CD4-positive, alpha-beta T cell treated with Interleukin-6 at 100 ng/mL for 8 hours (primary cell): Measurements from ENCODE around the gene CERK.
"Not testable (repeated sequence)": the region's sequence is repeated elsewhere in the genome, so short reads cannot be mapped to it uniquely, and the experiment has no call there.

Experiments
- DNase-seq: peaks from one replicate; pipeline ENCODE4 v3.0.0-alpha.2; 2020; ENCODE audit warnings: mixed read lengths, low spot score

Gene CERK

DNA sequence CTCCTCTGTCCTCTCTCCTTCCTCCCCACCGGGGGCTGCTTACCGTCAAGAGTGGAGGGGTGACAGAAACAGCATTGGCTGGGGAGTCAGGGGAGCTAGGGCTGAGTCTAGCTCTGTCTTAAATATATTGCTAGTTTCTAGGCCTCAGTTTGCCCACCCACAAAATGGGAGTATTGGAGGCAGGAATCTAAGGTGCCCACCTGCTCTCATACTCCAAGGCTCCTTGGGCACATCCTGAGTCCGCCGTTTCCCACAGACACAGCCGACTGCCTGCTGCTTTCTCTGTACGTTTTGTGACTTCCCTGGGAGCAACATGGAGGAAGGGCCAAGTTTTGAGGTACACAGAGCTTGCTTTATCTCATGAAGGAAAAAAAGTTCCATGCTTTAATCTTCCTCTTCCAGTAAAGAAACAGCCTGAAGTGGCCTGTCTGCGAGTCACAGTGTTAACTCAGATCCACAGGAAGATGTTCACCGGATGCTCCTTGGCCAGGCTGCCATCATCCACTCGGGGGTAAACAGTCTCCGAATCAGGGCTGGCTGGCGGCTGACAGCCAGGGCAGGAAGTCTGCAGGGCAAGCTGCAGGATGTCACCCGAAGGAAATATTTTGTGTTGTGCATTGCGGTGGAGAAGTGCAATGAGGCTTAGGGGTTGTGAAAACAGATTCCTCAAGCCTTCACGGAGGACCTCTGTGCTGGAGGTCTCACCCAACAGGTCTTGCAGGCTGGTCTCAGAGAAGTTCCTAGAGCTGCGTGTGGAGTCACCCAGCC lies 11.0 kb upstream of the CERK start:
- DNase-seq = peak; percentile 84

DNA sequence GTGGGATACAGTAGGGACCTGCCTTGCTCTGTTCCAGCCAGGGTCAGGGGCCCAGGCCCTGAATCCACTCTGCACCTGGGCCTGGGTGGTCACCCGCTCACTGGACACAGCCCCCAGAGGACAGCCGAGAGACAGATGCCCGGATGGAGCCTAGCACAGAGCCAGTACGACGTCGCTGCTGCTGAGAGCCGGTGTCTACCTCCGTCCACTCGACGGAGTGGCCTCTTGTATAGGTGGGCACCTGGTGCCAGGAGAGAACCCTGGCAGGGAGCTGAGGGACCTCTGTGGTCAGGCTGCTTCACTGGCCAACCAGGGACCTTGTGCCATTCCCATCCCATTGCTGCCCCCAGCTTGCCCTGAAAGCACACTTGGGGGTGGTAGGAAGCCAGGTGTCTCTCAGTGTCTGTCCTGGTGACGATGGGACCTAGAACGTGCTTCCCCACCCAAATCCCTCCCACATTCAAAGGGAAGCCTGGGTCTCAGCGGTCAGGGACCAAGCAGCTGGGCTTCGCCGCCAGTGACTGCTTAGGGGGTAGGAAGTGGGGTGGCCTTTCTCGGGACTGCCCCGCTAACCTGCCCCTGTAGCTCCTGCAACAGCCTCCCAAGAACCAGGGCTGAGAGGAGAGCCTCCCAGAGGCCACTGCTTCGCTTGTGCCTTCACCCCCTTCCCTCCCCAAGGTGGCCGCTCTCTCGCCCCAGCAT lies 10.3 kb upstream of the CERK start:
- no peak for DNase-seq

DNA sequence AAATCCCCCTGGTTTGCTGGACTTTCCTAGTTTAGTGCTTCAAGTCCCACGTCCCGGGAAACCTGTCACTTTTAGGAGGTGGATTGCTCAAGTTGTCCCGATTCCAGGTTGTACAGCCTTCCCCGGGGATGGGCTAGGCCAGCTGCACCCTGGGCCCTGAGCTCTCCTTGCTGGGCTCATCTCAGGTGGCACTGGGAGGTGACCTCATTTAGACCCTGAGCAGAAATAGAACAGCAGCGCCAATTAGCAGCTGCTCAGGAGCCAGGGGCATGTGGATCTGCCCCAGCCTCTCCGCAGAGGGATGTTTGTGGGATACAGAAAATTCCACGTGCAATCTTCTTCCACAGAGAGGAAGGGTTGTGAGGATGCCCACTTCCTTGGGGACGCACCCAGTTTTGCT lies 9.6 kb upstream of the CERK start:
- no peak for DNase-seq

DNA sequence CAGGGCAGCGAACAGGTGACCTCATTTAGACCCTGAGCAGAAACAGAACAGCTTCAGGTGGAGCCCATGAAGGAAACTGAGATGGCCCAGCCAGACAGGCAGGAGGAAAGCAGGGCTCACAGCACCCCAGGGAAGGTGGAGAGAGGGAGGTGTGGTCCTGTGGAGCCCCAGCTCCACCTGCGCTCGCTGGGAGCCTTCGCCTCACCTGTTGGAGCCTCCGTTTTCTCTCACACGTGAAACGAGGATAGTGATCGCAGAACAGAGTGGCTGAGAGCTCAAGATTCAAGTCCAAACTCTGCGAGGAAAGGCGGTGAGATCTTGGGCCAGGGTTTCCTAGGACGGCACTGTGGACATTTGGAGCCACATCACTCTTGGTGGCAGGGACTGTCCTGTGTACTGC lies 8.6 kb upstream of the CERK start:
- no peak for DNase-seq

DNA sequence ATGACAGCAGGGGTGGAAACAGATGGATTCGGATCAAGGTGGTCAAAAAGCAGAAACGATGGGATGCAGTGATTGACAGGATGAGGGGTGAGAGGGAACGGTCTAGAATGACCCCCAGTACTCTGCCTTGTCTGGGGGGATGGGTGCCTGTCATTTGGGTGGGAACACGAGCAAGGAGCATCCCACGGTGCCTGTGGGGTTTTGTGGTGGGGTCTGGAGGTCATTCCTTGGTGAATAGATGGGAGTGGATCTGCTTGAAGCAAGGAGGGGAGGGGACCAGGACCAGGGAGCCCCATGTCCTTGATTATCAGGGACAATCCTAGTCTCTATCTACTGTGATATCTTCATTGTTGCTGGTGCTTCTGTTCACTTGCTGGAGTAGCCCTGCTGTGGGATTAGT lies 8.1 kb upstream of the CERK start:
- DNase-seq = no peak

DNA sequence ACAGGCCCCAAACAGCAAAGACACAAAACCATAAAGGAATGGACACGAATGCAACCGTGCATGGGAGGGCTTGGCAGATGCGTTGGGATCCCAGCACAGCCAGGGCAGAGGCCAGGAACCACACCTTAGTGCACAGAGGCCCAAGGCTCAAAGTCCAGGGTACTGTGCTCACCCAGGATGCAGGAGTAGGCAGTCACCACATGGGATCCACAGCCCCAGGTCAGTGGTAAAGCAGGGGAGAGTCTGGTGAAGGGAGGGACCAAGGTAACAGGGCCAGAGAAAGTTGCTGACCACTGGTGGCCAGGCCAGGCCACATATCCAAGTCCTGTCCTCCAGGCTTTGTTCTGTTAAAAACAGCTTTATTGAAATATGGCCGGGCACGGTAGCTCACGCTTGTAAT lies 6.5 kb upstream of the CERK start:
- DNase-seq = no peak

DNA sequence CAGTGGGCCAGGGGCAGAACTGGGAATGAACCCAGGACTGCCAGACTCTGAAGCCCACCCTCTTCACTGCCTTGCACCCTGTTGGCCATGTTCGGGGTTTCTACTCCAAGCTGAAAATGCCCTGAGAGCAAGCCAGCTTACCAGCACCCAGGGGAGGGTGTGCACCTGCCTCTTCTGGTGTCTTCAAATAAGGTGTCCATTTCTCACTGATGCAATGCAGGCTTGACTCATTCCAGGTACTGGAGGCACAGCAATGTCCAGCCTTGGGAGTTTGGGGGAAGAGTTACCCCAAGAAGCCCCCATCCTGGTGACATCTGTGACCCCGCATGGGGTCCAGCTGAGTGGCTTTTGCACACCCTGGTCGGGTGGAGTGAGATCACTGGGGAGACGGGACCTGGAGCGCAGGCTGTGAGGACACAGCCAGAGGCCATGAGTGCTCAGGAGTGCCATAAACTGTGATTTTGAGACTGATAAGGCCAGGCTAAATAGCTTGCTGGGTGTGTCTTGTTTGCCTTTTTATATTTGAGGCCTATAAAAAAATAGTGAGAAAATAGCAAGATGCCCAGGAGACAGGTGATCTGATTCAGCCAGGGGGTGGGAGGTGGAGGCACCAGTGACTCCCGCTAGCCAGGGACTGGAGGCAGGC lies 4.6 kb upstream of the CERK start:
- no peak for DNase-seq

DNA sequence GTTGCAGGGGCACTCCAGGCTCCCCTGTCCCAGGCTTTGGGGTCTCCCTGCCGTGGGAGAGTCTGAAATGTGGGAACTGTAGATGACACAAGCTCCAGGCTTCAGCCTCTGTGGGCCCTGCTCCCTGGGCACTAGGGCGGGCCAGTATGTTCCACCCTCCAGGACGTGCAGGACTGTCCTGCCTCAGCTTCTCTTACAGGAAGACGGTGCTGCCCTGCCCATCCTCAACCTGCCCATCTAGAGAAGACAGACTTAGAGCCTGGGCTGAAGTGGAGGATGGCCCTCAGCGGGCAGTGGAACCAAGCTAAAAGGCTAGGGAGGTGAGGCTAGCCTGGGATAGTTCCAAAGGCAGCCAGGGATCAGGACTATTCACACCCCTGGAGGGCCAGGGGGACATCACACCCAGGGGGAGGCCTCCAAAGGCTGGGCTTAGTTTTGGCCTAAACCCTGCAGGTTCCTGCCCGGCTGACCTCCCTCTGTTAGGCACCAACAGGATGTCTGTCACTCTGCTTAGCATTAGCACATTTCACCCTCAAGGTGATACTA lies 4.0 kb upstream of the CERK start:
- no peak for DNase-seq

DNA sequence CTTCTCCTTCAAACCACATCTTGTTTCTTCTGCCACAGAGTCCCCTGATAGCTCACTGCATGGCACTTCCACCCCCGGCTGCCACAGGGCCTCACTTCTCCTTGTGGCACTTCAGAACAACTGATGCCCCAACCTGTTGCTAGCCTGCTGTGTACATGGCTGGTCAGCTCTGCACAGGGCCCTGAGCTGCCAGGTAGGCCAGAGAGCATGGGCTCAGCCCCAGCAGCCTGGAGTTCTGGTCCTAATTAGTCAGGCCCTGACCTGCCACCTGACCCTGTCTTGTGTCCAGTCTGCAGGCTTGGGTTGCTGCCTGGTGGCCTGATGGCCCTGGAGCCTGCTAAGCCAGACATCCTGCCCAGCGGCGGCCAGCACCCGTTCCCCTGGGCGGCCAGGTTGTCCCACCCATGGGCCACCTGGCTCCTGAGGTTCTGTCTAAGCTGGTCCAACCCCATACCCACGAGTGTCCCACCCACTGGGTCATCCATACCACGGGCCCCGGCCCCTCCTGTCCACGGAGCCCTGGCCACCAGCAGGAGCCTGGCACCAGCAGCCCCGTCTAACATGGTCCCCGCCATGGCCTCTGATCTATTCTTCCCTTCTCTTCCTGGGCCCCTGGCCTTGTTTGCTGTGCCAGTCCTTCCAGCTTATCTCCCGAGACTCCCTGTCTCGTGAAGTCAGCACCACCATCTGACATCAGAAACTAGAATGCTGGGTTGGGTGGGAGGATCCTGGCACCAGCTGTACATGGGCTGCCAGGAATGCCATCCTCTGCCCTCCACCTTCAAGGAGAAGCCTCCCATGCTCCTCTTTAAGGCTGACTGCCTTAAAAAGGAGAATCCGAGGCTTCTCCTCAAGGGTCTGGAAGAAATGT lies 3.1 kb upstream of the CERK start:
- DNase-seq = no peak

DNA sequence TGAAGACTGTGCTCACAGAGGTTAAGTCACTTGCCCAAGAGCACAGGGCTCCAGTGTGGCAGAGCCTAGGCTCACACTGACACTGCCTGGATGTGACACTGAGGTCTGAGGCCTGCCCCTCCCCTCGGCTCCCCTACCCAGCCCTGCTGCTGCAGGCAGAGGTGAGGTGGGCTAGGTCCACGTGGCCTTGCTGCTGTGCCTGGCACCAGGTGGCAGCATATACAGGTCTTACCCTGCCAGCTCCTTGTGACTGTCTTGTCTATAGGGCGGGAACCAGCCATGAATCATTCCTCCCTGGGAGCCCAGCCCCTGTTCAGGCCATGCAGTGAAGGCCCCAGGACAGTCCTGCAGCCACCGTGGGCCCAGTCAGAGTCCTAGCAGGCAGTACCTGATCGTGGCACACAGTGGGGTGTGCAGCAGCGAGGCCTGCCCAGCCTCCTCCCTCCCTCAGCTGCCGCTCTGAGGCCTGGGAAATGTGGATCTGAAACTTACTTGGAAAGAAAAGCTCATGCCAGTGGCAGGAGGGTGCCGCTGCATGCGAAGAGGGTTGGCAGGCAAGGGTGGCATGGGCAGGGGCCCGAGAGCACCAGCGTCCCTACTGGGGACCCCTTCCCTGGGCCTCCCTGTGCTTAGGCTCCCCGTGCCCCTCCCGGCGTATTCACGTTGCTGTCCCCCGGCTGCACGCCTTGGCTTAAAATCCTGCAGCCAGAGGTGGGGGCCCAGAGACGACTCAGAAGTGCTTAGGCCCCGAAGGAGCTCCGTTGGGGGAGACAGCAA lies 1.2 kb upstream of the CERK start:
- DNase-seq = peak; percentile 79

DNA sequence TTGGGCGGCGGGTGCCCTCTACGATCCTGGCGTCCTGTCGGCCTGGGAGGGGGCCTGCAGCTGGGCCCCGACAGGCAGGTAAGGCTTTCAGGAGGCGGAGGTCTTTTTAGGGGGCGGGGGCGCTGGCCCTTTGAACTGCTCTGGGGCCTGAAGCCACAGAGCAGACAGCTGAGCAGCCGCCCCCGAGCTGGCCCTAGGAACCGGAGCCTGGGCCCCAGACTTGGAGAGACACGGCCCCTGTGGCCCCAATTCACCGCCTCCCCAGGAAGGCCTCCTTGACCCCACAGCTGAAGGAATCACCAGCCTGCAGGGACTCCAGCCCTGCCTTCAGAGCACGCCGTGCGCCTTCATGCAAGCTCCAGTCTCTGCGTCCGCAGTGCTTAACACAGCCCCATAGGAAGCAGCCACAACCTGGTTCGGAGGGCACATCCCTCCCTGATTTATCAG lies 618 bp upstream of the CERK start:
- no peak for DNase-seq

DNA sequence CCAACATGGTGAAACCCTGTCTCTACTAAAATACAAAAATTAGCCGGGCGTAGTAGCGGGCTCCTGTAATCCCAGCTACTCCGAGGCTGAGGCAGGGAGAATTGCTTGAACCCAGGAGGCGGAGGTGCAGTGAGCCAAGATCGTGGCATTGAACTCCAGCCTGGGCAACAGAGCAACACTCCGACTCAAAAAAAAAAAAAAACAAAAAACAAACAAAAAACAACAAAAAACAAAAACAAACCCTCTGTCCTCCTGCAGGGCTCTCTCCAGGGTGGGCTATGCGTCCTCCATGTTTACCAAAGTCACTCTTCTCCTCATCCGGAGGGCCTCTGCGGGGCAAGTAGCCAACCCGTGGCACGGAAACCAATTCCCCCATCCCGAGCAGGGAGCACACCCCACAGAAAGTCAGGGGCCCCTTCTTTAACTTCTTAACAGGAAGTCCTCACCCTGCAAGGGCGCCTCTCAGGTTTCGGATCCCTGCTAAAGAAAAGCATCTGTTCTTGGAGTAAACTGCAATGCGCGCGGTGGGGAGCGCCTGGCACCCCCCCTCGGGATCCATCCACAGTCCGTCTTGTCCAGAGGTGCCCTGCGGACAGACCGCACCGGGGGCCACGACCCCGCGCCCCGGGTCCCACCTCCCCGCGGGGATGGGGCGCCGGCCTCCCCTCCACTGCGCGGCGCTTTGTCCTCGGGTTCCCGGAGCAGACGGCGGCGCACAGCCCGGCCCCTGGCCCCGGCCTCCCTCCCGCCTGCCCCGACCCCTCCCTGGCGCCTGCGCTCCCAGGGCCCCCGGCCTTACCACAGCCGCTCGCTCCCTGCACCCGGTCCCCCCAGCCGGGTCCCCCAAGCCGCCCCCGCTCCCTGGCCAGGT lies 712 bp downstream of the CERK start:
- DNase-seq = peak; percentile 49

DNA sequence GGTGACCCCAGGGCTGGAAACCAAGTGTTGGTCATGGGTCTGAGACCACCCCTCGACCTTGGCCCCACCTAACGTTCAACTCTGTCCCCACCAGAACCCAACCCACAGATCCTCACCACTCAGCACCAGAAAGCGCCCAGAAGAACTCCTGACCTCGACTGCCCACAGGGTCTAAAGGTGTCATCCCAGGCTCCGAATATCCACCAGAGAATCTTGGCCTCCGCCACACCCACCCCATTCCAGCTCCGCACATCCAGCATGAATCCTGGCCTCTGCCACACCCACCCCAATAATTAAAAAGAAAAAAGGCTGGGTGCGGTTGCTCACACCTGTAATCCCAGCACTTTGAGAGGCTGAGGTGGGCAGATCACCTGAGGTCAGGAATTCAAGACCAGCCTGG lies 1.3 kb downstream of the CERK start:
- no peak for DNase-seq

DNA sequence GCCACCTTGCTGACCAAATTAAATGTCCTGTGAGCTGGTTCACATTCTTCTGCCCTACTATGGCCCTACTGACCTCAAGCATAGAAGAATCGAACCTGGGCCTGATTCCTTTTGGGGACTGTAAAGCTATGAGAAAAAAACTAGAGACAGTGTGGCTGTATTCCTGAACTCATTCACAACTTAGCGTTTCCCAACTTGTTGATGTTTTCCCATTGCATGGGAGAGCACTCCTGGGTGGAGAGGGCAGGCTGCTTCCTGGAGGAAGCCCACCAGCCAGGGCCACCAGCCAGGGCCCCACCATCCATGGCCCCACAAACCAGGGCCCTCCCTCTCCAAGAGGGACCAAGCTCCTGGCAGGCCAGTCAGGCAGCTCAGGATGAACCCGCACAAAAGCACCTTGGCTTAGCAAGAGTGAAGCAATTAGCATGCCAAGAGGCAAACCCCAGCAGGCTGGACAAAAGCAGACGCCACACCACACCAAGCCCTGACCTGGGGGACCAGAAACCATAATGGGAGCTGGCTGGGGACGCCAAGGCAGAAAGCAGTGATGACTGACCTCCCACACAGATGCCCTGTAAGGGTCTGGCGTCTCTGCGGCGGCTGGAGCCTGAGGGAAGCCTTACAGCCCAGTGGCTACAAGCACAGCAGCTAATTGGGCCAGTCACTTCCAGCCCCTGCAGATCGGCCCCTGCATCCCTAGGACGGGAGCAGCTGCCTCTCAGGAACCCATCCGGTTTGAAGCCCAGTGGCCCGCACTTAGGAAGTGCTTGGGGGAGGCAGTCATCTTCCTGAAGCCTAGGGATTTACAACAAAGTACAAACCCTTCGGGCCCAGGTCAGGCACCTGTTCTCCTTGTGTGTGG lies 2.1 kb downstream of the CERK start:
- no peak for DNase-seq

DNA sequence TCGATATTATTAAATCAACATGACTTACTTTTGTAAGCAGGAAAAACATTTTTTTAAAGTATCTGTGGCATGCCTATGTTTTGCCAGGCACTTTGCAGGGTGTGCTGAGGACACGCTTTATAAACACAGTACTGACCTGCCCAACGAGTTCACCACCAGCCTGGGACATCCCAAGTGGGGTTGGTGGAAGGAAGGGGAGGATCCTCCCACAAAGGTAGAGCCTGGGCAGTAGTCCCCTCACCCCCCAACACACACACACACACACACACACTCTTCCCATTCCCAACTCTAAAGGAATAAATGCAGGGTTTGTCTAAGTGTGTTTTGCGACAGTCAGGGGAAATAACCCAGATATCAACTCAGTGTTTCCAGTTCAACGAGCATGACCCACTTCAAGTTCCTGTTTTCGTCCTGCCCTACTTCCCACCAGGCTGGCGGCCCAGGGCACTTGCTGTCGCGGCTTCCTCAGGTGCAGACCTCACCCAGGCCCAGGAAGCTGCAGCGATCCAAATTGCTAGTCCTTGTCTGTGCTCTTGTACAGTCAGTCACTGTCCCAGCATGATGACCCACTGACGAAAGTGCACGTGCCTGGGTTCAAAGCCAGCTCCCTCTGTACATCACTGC lies 3.1 kb downstream of the CERK start:
- peak; percentile 78 for DNase-seq

DNA sequence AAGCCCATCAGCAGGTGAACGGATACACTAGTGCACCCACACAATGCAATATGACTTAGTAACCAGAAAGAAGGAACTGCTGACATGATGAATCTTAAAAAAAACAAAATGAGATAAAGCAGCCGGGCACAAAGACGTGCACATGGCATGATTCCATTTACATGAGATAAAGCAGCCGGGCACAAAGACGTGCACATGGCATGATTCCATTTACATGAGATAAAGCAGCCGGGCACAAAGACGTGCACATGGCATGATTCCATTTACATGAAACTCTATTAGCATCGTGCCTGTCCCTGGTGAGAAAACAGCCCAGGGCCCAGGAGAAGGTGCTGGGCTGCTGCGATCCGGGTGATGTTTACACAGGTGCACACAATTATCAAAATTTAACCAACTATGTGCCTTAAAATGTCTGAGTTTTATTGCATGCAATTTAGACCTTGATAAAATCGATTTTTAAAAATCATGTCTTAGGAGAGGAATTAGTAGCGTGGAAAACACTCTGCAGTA lies 3.8 kb downstream of the CERK start:
- DNase-seq = not testable (repeated sequence)

DNA sequence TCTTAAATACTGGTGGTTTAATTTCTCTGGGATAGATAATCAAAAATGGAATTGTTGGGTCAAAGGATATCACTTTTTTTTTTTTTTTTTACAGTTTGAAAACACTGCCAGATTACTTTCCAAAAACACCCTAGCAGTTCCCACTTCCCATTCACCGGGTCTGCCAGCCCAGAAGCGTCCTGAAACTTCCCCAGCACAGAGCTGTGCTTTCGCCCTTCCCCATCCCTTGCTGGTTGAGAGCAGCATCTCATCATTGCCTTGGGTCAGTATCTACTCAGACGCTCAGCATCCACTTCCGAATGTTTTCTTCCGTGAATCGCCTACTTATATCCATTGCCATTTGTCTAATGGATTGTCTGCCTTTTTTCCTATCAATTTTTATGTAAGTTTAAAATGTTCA lies 5.5 kb downstream of the CERK start:
- DNase-seq = no peak

DNA sequence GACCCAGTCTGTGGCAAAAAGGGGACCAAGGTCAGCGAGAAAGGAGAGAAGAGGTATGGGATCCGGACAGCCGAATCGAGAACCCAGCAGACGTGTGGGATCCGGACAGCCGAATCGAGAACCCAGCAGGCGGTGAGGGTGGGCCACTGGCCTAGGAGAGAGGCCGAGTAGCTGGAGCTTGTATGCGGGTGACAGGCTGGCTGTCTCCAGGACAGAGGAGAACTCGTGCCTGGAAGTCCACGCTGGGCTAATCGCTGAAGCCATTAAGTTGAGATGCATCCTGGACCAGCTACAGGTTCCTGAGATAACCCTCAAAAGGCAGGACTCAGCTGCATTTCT lies 6.0 kb downstream of the CERK start:
- no peak for DNase-seq
